H9 (cell line): ENCODE measurements around the gene NGB. TPM values are rescaled to one million over a fixed set of nuclear protein-coding genes. Genes with fewer than 3 reads are reported as not detected.

Experiments
- DNase-seq: peaks from one replicate; pipeline ENCODE4 v3.0.0-alpha.2; 2017
- H2AFZ ChIP-seq: one replicate; pipeline ENCODE4 v1.6.1; 2013; ENCODE audit warnings: mild to moderate bottlenecking, low read length, control low read depth, moderate library complexity
- H2AK5ac ChIP-seq: 2 replicates; pipeline ENCODE4 v1.6.1; 2013; ENCODE audit warnings: low read length, control low read depth, mixed read lengths; ENCODE audit not compliant: insufficient read length
- H2BK120ac ChIP-seq: one replicate; pipeline ENCODE4 v1.6.1; 2013; ENCODE audit warnings: low read depth, mild to moderate bottlenecking, low read length, control low read depth, inconsistent platforms; ENCODE audit not compliant: poor library complexity, severe bottlenecking
- H2BK12ac ChIP-seq: 2 replicates; pipeline ENCODE4 v1.6.1; 2013; ENCODE audit warnings: low read length, control low read depth, mixed read lengths, low read depth; ENCODE audit not compliant: insufficient read length
- H2BK15ac ChIP-seq: 2 replicates; pipeline ENCODE4 v1.6.1; 2013; ENCODE audit warnings: low read depth, low read length, control low read depth
- H2BK20ac ChIP-seq: one replicate; pipeline ENCODE4 v1.6.1; 2013; ENCODE audit warnings: low read depth, mild to moderate bottlenecking, low read length, control low read depth, inconsistent platforms; ENCODE audit not compliant: poor library complexity, severe bottlenecking
- H2BK5ac ChIP-seq: 2 replicates; pipeline ENCODE4 v1.6.1; 2013; ENCODE audit warnings: low read length, control low read depth, mixed read lengths; ENCODE audit not compliant: insufficient read length
- H3K14ac ChIP-seq: 2 replicates; pipeline ENCODE4 v1.6.1; 2013; ENCODE audit warnings: low read length, control low read depth; ENCODE audit not compliant: insufficient read depth
- H3K18ac ChIP-seq: 2 replicates; pipeline ENCODE4 v1.6.1; 2013; ENCODE audit warnings: low read depth, mild to moderate bottlenecking, mixed read lengths, low read length, control low read depth; ENCODE audit not compliant: insufficient read length
- H3K23ac ChIP-seq: 2 replicates; pipeline ENCODE4 v1.6.1; 2013; ENCODE audit warnings: low read length, control low read depth, mixed read lengths, low read depth; ENCODE audit not compliant: insufficient read length
- H3K23me2 ChIP-seq: 2 replicates; pipeline ENCODE4 v1.6.1; 2013; ENCODE audit warnings: low read depth, mild to moderate bottlenecking, mixed read lengths, low read length, control low read depth; ENCODE audit not compliant: insufficient read length, poor library complexity, severe bottlenecking
- H3K27ac ChIP-seq: 2 replicates; pipeline ENCODE4 v1.5.1; 2013; ENCODE audit warnings: low read length, control low read depth, mixed read lengths, low read depth; ENCODE audit not compliant: insufficient read length
- H3K27me3 ChIP-seq: 2 replicates; pipeline ENCODE4 v1.6.1; 2013; ENCODE audit warnings: low read length, control low read depth, inconsistent platforms; ENCODE audit not compliant: insufficient read depth
- H3K4ac ChIP-seq: 2 replicates; pipeline ENCODE4 v1.6.1; 2013; ENCODE audit warnings: low read depth, mild to moderate bottlenecking, control low read depth, inconsistent platforms, low read length, moderate library complexity
- H3K4me1 ChIP-seq: 2 replicates; pipeline ENCODE4 v1.6.1; 2013; ENCODE audit warnings: low read length, control low read depth, inconsistent platforms; ENCODE audit not compliant: insufficient read depth
- H3K4me2 ChIP-seq: 2 replicates; pipeline ENCODE4 v1.6.1; 2013; ENCODE audit warnings: low read length, control low read depth, mixed read lengths; ENCODE audit not compliant: insufficient read length, insufficient read depth
- H3K56ac ChIP-seq: 2 replicates; pipeline ENCODE4 v1.6.1; 2013; ENCODE audit warnings: low read depth, mild to moderate bottlenecking, mixed read lengths, low read length, control low read depth; ENCODE audit not compliant: insufficient read length
- H3K79me1 ChIP-seq: 2 replicates; pipeline ENCODE4 v1.6.1; 2013; ENCODE audit warnings: low read depth, mild to moderate bottlenecking, moderate library complexity, low read length, control low read depth, inconsistent platforms; ENCODE audit not compliant: insufficient read depth, poor library complexity, severe bottlenecking
- H3K79me2 ChIP-seq: 2 replicates; pipeline ENCODE4 v1.6.1; 2013; ENCODE audit warnings: low read length, control low read depth, inconsistent platforms; ENCODE audit not compliant: insufficient read depth
- H3K9ac ChIP-seq: 2 replicates; pipeline ENCODE4 v1.6.1; 2013; ENCODE audit warnings: low read length, control low read depth, mixed read lengths; ENCODE audit not compliant: insufficient read length; ENCODE audit errors: extremely low read depth
- H3K9me3 ChIP-seq: one replicate; pipeline ENCODE4 v1.6.1; 2013; ENCODE audit warnings: low read depth, low read length, inconsistent platforms; ENCODE audit not compliant: control insufficient read depth
- H3T11ph ChIP-seq: one replicate; pipeline ENCODE4 v1.6.1; 2013; ENCODE audit warnings: mild to moderate bottlenecking, low read length, control low read depth, inconsistent platforms
- H4K20me1 ChIP-seq: one replicate; pipeline ENCODE4 v1.6.1; 2013; ENCODE audit not compliant: control insufficient read depth, insufficient read length, insufficient read depth
- H4K5ac ChIP-seq: 2 replicates; pipeline ENCODE4 v1.6.1; 2013; ENCODE audit warnings: low read depth, mild to moderate bottlenecking, mixed read lengths, low read length, control low read depth; ENCODE audit not compliant: insufficient read length
- H4K8ac ChIP-seq: replicated peaks from 2 replicates; pipeline ENCODE4 v1.6.1; 2013; ENCODE audit warnings: low read length, control low read depth, mixed read lengths, low read depth; ENCODE audit not compliant: insufficient read length
- H4K91ac ChIP-seq: 2 replicates; pipeline ENCODE4 v1.6.1; 2013; ENCODE audit warnings: low read depth, mild to moderate bottlenecking, moderate library complexity, mixed read lengths, low read length, control low read depth; ENCODE audit not compliant: insufficient read length
- H3K27ac Mint-ChIP-seq, 3 experiments: 2 replicates in 2 of 3; 3 replicates in 1 of 3; pipeline ENCODE4 v1.8.0; 2020 to 2021; ENCODE audit warnings: mixed read lengths in 3 of 3, mild to moderate bottlenecking in 1 of 3, moderate library complexity in 1 of 3
- H3K27me3 Mint-ChIP-seq: 2 replicates; pipeline ENCODE4 v1.8.0; 2021; ENCODE audit warnings: low read depth, mild to moderate bottlenecking, moderate library complexity, mixed read lengths
- H3K36me3 Mint-ChIP-seq, 3 experiments: 2 replicates in 2 of 3; 3 replicates in 1 of 3; pipeline ENCODE4 v1.8.0; 2020 to 2021; ENCODE audit warnings: low read depth in 3 of 3, mixed read lengths in 3 of 3; ENCODE audit not compliant: insufficient read depth in 1 of 3
- H3K4me1 Mint-ChIP-seq, 2 experiments: 2 replicates each; pipeline ENCODE4 v1.8.0; 2020; ENCODE audit warnings: mixed read lengths in 2 of 2
- H3K4me3 Mint-ChIP-seq, 2 experiments: 2 replicates in 1 of 2; 3 replicates in 1 of 2; pipeline ENCODE4 v1.8.0; 2020 to 2021; ENCODE audit warnings: mild to moderate bottlenecking in 2 of 2, mixed read lengths in 2 of 2, moderate library complexity in 1 of 2
- H3K9me3 Mint-ChIP-seq, 2 experiments: 2 replicates in 1 of 2; 3 replicates in 1 of 2; pipeline ENCODE4 v1.8.0; 2020; ENCODE audit warnings: mild to moderate bottlenecking in 2 of 2, mixed read lengths in 2 of 2, moderate library complexity in 1 of 2
- WGBS: extraction: QIAGEN DNeasy Blood & Tissue Kit; methylation state at CpG from one replicate; pipeline ENCODE4 v1.1.7; 2013; ENCODE audit warnings: missing lambda C conversion rate, low lambda C conversion rate, mixed read lengths; ENCODE audit not compliant: insufficient read length; ENCODE audit errors: extremely low coverage; 5-methylcytosine and 5-hydroxymethylcytosine counted together
- total RNA-seq: library from RNA; stranded (reverse); gene quantifications from 2 replicates; pipeline ENCODE4 v1.2.1, GENCODE V29; 2021
- TF ChIP-seq, protein P1 (sequence below): fragments of 200-600 bp; sonication (generic); conservative IDR thresholded peaks from 3 replicates; pipeline ENCODE4 v1.8.0; 2021; ENCODE audit warnings: antibody characterized with exemption, mild to moderate bottlenecking

Gene NGB
- total RNA-seq, 1 experiment from 2014 or later, result 0.26 TPM

DNA sequence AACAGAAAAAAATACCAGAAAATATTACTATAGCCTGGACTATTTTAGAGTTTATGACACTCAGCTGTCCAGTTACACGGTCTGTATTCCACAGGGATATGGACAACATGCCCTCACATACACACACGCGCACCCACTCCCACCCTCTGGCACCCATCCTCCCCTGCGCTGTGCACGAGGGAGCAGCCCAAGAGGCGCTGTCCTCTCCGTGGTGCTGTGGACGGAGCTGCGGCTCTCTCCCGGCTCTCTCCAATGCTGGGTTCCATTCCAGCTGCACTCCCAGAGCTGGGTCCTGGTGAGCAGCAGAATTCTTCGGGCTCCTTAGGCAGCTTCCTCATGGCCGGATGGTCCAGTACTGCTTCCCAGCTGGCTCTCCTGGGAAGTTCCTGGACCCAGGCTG is 6.0 kb upstream of the NGB start:
- Histone ChIP-seq H2BK120ac (no peak overlapping the region), H3K27ac (no peak overlapping the region), H4K91ac (no peak overlapping the region), H3K79me2 (no peaks in the 10 kb centered on the region), H3K18ac (no peak overlapping the region), H3T11ph (no peak overlapping the region), H2AK5ac (no peak overlapping the region), H3K4me1 (no peaks in the 10 kb centered on the region), H3K9me3 (no peaks in the 10 kb centered on the region), H3K4me2 (no peak overlapping the region), H3K9ac (no peak overlapping the region), H4K5ac (no peak overlapping the region), H3K4ac (no peak overlapping the region), H3K23ac (no peak overlapping the region), H4K20me1 (no peaks in the 10 kb centered on the region), H2AFZ (no peak overlapping the region), H3K56ac (no peak overlapping the region), H3K79me1 (no peaks in the 10 kb centered on the region), H3K27me3 (peaks cover 3% of the 10 kb centered on the region; the same call in 1 of the 2 replicates), H2BK20ac (no peak overlapping the region), H3K23me2 (no peaks in the 10 kb centered on the region), H2BK5ac (no peak overlapping the region), H2BK12ac (no peak overlapping the region), H2BK15ac (no peak overlapping the region), H3K14ac (no peak overlapping the region), H4K8ac (no peak overlapping the region)
- no peaks in the 10 kb centered on the region for H3K9me3 Mint-ChIP-seq
- H3K27ac Mint-ChIP-seq, result no peak overlapping the region
- peaks cover 5 to 15% (median 9%) of the 10 kb centered on the region in 3 experiments; a peak in 6 of 7 replicates for H3K36me3 Mint-ChIP-seq
- H3K27me3 Mint-ChIP-seq, result peaks cover 18% of the 10 kb centered on the region
- no peak overlapping the region for H3K4me3 Mint-ChIP-seq
- TF ChIP-seq, protein P1, sequence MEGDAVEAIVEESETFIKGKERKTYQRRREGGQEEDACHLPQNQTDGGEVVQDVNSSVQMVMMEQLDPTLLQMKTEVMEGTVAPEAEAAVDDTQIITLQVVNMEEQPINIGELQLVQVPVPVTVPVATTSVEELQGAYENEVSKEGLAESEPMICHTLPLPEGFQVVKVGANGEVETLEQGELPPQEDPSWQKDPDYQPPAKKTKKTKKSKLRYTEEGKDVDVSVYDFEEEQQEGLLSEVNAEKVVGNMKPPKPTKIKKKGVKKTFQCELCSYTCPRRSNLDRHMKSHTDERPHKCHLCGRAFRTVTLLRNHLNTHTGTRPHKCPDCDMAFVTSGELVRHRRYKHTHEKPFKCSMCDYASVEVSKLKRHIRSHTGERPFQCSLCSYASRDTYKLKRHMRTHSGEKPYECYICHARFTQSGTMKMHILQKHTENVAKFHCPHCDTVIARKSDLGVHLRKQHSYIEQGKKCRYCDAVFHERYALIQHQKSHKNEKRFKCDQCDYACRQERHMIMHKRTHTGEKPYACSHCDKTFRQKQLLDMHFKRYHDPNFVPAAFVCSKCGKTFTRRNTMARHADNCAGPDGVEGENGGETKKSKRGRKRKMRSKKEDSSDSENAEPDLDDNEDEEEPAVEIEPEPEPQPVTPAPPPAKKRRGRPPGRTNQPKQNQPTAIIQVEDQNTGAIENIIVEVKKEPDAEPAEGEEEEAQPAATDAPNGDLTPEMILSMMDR, result no peak
- DNase-seq, result no peak
- WGBS, result no CpG with 5 or more reads among the region's 12 CpGs
- peaks cover 4 to 9% of the 10 kb centered on the region in 2 experiments; a peak in 3 of 4 replicates for H3K4me1 Mint-ChIP-seq
